GM19438 (cell line): ENCODE results near the gene R3HDM1.
"Not testable (repeated sequence)": the region's sequence is repeated elsewhere in the genome, so short reads cannot be mapped to it uniquely, and the experiment has no call there.

ENCODE experiments used
- ATAC-seq: cut with Tn5 transposase; IDR thresholded peaks from one replicate; pipeline ENCODE4 v1.9.1; 2021; ENCODE audit warnings: low read depth; ENCODE audit not compliant: unreplicated experiment

The R3HDM1 gene

DNA sequence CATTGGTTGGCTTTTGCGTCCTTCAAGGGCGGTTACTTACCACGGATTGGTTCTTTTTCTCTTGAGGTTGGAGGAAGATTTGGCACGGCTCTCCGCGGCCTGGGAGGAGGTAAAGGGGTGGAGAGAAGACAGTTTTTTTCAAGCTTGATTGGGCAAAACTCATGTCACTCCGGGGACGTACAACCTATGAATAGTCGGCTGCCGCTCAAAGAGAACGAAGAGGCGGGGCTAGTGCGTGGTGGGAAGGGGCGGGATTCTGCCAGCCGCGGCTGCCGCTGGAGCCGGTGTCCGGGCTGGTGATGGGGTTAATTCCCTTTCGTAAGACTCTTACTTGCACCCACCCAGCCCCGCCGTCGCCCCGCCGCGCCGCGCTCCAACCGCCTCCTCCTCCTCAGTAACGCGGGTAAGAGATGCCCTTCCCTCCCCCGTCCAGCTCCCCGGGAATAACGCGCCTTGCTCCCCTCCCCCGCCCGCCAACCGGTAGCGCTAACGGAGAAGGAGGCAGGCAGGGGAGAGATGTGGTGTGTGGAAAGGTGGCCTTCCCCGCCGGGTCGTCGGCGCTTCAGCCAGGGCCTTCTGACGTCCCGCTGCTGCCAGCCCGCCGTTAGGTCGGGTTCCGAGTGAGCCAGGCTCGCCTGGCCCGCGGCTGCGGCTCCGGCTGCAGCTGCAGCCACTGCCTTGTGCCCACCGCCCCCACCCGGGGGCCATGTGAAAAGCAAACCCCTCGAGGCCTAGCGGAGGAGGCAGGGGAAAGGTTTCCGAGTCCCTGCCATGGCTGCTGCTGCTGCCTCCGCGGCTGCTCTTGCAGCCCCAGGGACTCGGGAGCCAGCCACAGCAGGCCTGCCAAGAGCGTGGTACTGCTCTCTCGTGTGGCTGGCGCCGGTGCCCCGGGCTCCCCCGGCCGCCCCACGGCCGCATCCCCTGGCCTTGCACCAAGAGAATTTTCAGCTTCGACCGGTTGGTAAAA lies at the start of gene R3HDM1:
TSS of gene R3HDM1 (plus strand) at position 254 of the 967 bp plus-strand sequence. CDS start 73,362 bp downstream, outside the sequence.
- ATAC-seq, result peak; percentile 76

DNA sequence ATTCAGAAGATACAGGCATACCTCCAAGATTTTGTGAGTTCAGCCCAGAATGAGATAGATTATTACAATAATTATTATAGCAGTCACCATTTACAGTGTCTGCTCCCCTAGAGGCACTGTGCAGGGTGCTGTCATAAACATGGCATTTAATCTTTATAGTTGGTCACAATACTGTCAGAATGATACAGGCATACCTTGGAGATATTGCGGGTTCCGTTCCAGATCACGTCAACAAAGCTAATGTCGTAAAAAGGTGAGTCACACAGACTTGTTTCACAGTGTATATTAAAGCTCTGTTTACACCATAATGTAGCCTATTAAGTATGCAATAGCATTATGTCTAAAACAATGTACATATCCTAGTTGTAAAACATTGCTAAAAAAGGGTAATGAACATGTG lies 45.8 kb upstream of the R3HDM1 start:
- ATAC-seq, result no peak

DNA sequence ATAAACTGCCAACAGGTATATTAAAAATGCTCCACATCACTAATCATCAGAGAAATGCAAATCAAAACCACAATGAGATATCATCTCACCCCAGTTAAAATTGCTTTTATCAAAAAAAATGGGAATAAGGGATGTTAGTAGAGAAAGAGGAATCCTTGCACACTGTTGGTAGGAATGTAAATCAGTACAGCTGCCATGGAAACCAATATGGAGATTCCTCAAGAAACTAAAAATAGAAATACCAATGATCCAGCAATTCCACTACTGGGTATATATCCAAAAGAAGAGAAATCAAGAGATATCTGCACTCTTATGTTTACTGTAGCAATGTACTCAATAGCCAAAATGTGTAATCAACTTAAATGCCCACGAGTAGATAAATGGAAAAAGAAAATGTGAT lies 40.9 kb upstream of the R3HDM1 start:
- ATAC-seq, result no peak

DNA sequence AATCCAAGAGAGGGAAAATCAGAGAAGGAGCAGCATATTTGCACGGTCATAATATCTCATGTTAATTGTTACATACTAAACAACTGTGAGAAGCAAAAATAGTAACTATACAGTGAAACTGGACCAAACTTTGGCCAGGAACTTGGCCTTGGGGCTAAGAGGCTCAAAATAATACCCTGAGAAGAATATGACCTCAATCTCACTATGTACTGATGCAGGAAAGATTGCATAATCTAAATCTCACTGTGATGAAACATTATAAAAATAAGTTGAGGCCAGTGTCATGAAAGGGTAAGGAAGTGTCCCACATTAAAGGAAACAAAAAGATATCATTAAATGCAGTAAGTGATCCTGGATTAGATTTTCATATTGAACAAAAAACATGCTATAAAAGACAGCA lies 36.8 kb upstream of the R3HDM1 start:
- ATAC-seq, result no peak

GRCh38 chr2:135494917-135495316 lies 36.4 kb upstream of the R3HDM1 start:
- ATAC-seq, result no peak

DNA sequence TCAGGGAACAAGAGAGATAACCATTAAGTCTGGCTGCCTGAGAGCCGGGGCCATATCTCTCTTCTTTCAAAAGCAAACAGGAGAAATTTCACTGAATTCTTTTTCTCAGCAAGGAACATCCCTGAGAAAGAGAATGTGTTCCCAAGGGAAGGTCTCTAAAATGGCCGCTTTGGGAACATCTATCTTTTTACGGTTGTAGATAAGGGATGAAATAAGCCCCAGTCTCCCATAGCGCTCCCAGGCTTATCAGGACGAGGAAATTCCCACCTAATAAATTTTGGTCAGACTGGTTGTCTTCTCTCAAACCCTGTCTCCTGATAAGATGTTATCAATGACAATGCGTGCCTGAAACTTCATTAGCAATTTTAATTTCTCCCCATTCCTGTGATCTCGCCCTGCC lies 32.7 kb upstream of the R3HDM1 start:
- not testable (repeated sequence) for ATAC-seq

GRCh38 chr2:135504811-135505210 lies 26.5 kb upstream of the R3HDM1 start:
- ATAC-seq, result no peak

DNA sequence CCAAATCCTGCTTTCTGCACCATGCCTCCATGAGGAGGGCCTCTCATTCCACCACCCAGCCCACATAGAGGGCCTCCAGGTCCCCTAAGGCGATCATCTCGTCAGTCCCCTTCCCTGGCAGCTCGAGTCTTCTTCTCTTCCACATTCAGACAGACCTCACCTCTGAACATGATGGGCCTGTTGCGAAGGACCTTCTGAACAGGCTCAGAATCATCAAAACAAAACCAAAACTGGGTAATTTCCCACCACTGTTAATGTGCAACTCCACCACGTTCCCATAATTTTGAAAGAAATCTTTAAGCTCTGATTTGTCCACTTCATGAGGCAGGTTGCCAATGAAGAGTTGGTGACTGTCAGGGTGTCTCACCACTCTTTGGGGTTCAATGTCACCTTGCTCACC lies 20.7 kb upstream of the R3HDM1 start:
- ATAC-seq, result no peak

- ATAC-seq, result no peak
These were observed 19.2 kb upstream of the R3HDM1 start for GRCh38 chr2:135512099-135512498.

- no peak for ATAC-seq
These were observed 5.5 kb upstream of the R3HDM1 start for GRCh38 chr2:135525786-135526185.

GRCh38 chr2:135528006-135528405 lies 3.3 kb upstream of the R3HDM1 start:
- ATAC-seq, result no peak

DNA sequence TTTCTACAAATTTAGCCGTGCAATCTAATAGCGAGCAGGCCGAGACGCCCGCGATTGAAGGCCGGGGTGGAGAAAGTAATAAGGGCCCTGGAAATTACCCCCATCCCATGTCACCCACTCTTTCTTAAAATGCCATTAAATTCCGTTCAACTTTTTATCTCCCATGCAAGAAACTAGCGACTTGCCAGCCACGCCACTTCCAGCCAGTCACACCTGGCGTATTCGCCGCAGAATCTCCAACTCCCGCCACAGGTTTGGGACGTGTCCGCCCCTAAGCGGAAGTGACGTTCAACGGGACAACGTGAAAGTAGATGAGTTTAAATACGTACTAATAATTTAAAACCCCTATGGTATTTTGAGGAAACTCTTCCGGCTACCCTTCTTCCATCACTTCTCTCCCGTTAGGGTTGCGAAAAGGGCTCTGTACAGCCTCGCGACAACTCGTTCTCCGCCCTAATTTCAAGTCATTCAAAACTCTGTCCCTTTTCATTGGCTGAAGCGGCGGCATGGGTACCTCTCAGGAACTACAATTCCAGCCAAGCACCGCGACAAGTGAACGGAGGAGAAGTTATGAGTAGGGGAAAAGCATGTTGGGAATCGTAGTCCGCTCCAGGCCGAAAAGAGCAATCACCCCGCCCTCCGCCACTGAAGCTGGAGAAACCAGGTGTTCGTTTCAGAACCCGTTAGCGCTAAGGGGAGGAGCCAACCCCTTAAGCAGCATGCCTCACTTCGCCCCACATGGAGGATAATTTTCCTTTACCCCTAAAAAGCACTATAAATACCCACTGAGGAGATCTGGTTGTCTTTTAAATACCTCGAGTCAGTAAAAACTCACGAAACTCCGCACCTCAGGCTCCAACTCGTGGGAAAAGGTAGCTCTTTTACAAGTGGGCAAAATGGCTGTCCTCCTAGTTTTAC lies 712 bp upstream of the R3HDM1 start, which contains the start of gene ZRANB3:
TSS of gene ZRANB3 (minus strand) at position 906 of the 918 bp plus-strand sequence.
- peak; percentile 62 for ATAC-seq

GRCh38 chr2:135532581-135532980 lies 1.3 kb downstream of the R3HDM1 start:
- ATAC-seq, result no peak

DNA sequence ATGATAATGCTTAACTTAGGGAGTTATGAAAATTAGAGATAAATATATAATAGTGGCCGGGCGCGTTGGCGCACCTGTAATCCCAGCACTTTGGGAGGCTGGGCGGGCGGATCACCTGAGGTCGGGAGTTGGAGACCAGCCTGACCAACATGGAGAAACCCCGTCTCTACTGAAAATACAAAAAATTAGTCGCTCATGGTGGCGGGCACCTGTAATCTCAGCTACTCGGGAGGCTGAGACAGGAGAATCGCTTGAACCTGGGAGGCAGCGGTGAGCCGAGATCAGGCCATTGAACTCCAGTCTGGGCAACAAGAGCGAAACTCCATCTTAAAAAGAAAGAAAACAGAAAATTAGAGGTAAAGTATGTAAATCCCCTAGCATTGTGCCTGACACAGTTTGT lies 2.3 kb downstream of the R3HDM1 start:
- not testable (repeated sequence) for ATAC-seq

- ATAC-seq, result no peak
These were observed 15.2 kb downstream of the R3HDM1 start for GRCh38 chr2:135546436-135546835.

- no peak for ATAC-seq
These were observed 16.0 kb downstream of the R3HDM1 start for GRCh38 chr2:135547311-135547710.

GRCh38 chr2:135551356-135551755 lies 20.1 kb downstream of the R3HDM1 start:
- ATAC-seq, result no peak

- no peak for ATAC-seq
These were observed 21.6 kb downstream of the R3HDM1 start for GRCh38 chr2:135552887-135553286.

DNA sequence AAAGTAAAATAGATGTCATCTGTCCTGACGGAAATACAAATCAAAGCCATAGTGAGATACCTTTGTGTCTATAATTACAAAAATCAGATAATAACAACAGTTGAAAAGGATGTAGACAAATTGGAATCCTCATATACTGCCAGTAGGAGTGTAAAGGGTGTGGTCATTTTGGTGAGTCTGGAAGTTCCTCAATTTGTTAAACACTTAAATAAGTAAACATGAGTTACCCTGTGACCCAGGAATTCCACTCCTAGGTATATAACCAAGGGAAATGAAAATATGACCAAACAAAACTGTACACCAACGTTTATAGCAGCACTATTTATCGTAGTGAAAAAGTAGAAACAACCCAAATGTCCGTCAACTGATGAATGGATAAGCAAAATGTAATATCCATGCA lies 24.0 kb downstream of the R3HDM1 start:
- ATAC-seq, result no peak

- no peak for ATAC-seq
These were observed 26.2 kb downstream of the R3HDM1 start for GRCh38 chr2:135557530-135557929.

DNA sequence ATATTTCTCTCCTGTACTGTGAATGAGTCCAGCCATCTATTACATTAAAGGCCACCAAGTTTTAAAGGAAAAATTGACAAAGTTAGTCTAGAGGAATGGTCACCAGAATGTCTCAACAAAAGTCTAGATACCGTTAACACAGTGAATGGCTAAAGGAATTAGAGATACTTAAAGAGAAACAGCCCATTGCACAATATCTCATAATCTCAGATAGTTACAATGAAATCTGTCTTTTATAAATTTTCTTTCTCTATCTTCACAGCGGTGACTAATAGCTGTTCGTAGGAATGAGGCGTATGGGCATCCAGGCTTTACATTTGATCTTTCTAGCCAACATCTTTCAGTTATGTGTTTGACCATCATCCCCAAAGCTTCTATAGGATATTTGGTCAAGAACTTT lies 30.6 kb downstream of the R3HDM1 start:
- no peak for ATAC-seq
